CD4-positive, alpha-beta T cell (primary cell): ENCODE data around the gene NUP210. TPM values are rescaled to one million over a fixed set of nuclear protein-coding genes. Genes with fewer than 3 reads are reported as not detected.

ENCODE experiments used
- ATAC-seq: fragments of 200-7000 bp; cut with Tn5 transposase; one replicate; pipeline ENCODE4 v1.10.0; 2022; ENCODE audit warnings: mild to moderate bottlenecking; ENCODE audit not compliant: poor library complexity
- CTCF ChIA-PET: fragments of 350-600 bp; sonication (Branson Sonifier 250); formaldehyde crosslinking; loops from one replicate; lab custom pipeline; 2021; ENCODE audit warnings: antibody characterized with exemption, inconsistent platforms; lab: Charles Lee
- POLR2A ChIA-PET: fragments of 350-600 bp; sonication (Branson Sonifier 250); formaldehyde crosslinking; loops from one replicate; lab custom pipeline; 2021; ENCODE audit warnings: antibody characterized with exemption, inconsistent platforms; lab: Charles Lee
- DNase-seq, 14 experiments: peaks; one replicate each; pipeline ENCODE4 v3.0.0-alpha.2; 2013 to 2020; ENCODE audit warnings: mixed read lengths in 2 of 14
- H3K27ac ChIP-seq, 2 donors: one replicate each; pipeline versions ENCODE4 v1.5.1 to v1.7.0; 2013; ENCODE audit warnings: low read length in 2 of 2, low read depth in 1 of 2, mild to moderate bottlenecking in 1 of 2
- H3K27me3 ChIP-seq, 2 experiments: 1 replicate in 1 of 2; 2 replicates in 1 of 2; pipeline versions ENCODE4 v1.6.1 to v1.7.0; 2013; ENCODE audit warnings: low read length in 2 of 2, control low read depth in 1 of 2, mild to moderate bottlenecking in 1 of 2, moderate library complexity in 1 of 2; ENCODE audit not compliant: insufficient read depth in 2 of 2, control insufficient read depth in 1 of 2
- H3K36me3 ChIP-seq: one replicate; pipeline ENCODE4 v1.6.1; 2013; ENCODE audit warnings: low read length, control low read depth; ENCODE audit not compliant: insufficient read depth
- H3K4me1 ChIP-seq: one replicate; pipeline ENCODE4 v1.6.1; 2013; ENCODE audit warnings: low read length, control low read depth; ENCODE audit not compliant: insufficient read depth
- H3K4me3 ChIP-seq: one replicate; pipeline ENCODE4 v1.5.1; 2013; ENCODE audit warnings: mild to moderate bottlenecking, low read length, moderate library complexity
- H3K9me3 ChIP-seq, 2 experiments: 1 replicate in 1 of 2; 2 replicates in 1 of 2; pipeline versions ENCODE4 v1.6.1 to v1.7.0; 2013; ENCODE audit warnings: low read length in 2 of 2, mild to moderate bottlenecking in 2 of 2, control low read depth in 1 of 2, moderate library complexity in 1 of 2; ENCODE audit not compliant: control insufficient read depth in 1 of 2, insufficient read depth in 1 of 2
- H3K27ac Mint-ChIP-seq: one replicate; pipeline ENCODE4 v1.8.0; 2020; ENCODE audit warnings: mixed read lengths
- H3K27me3 Mint-ChIP-seq: one replicate; pipeline ENCODE4 v1.8.0; 2021; ENCODE audit warnings: mixed read lengths
- H3K36me3 Mint-ChIP-seq: one replicate; pipeline ENCODE4 v1.8.0; 2021; ENCODE audit warnings: low read depth, mixed read lengths
- H3K4me1 Mint-ChIP-seq: one replicate; pipeline ENCODE4 v1.8.0; 2021; ENCODE audit warnings: low read depth, mixed read lengths
- H3K4me3 Mint-ChIP-seq: one replicate; pipeline ENCODE4 v1.8.0; 2020; ENCODE audit warnings: mild to moderate bottlenecking, mixed read lengths
- H3K9me3 Mint-ChIP-seq: one replicate; pipeline ENCODE4 v1.8.0; 2020; ENCODE audit warnings: mixed read lengths
- CTCF ChIP-seq: fragments of 200-600 bp; IDR thresholded peaks from one replicate; pipeline ENCODE4 v1.8.0; 2022; ENCODE audit warnings: antibody characterized with exemption, mild to moderate bottlenecking
- intact Hi-C, 2 experiments: fragments of 100-400 bp; cut with DNase I in 1 of 2; cut with micrococcal nuclease in 1 of 2; formaldehyde crosslinking; loops; one replicate each; pipeline versions ENCODE4 v1.15.1 to v1.9.0; 2023 to 2025; cut with DNase I, micrococcal nuclease
- total RNA-seq, 174 experiments: library from RNA in 2 of 174; stranded (reverse) in 2 of 174; gene quantifications; one replicate each; pipeline ENCODE4 v1.2.3 and lab custom pipeline; 2021 to 2026

The NUP210 gene
- total RNA-seq, 2 experiments from 2014 or later: 82.0 to 83.5 TPM

GRCh38 chr3:13372126-13372525, 48.0 kb downstream of the NUP210 start:
- CTCF ChIA-PET: no interaction called here
- H3K4me1 Mint-ChIP-seq: no peaks in the 10 kb centered on the region

GRCh38 chr3:13371100-13372075, 48.7 kb downstream of the NUP210 start:
- ChIA-PET POLR2A (interaction anchor here (1.0 to 1.8 kb wide), 3 partner anchors 23 to 49 kb away, joined by 3 to 6 read pairs (median 3); partner anchors contain the start of gene NUP210), CTCF (no interaction called here)
- Histone ChIP-seq H3K27ac (no peak overlapping the region), H3K27me3 (no peaks in the 10 kb centered on the region), H3K9me3 (no peaks in the 10 kb centered on the region), H3K4me1 (no peaks in the 10 kb centered on the region), H3K36me3 (peaks cover 91% of the 10 kb centered on the region), H3K4me3 (no peak overlapping the region)
- H3K27ac Mint-ChIP-seq: no peak overlapping the region
- ATAC-seq (no peak), DNase-seq (no peak)
- H3K4me3 Mint-ChIP-seq: no peak overlapping the region
- no peaks in the 10 kb centered on the region for H3K4me1 Mint-ChIP-seq
- H3K27me3 Mint-ChIP-seq: no peaks in the 10 kb centered on the region
- peaks cover 66% of the 10 kb centered on the region for H3K36me3 Mint-ChIP-seq
- intact Hi-C loops: no loop called here
- no peak for TF ChIP-seq CTCF
- no peaks in the 10 kb centered on the region for H3K9me3 Mint-ChIP-seq

More at GRCh38 chr3:13372126-13372525, 48.0 kb downstream of the NUP210 start:
- no peak for DNase-seq
- POLR2A ChIA-PET: interaction anchor here (1.2 to 1.8 kb wide), 2 partner anchors 23 to 48 kb away, joined by 3 to 6 read pairs; partner anchors contain the start of gene NUP210
- Mint-ChIP-seq H3K27me3 (no peaks in the 10 kb centered on the region), H3K36me3 (peaks cover 73% of the 10 kb centered on the region), H3K27ac (no peak overlapping the region), H3K4me3 (no peak overlapping the region), H3K9me3 (no peaks in the 10 kb centered on the region)
- H3K27ac ChIP-seq: no peak overlapping the region
- TF ChIP-seq CTCF: no peak
- no peak for ATAC-seq
- H3K27me3 ChIP-seq: no peaks in the 10 kb centered on the region
- no peak overlapping the region for H3K4me3 ChIP-seq
- H3K9me3 ChIP-seq: no peaks in the 10 kb centered on the region
- peaks cover 98% of the 10 kb centered on the region for H3K36me3 ChIP-seq
- intact Hi-C loops: no loop called here
- H3K4me1 ChIP-seq: no peaks in the 10 kb centered on the region

GRCh38 chr3:13370609-13371008, 49.5 kb downstream of the NUP210 start:
- Mint-ChIP-seq H3K27ac (no peak overlapping the region), H3K4me3 (no peak overlapping the region), H3K27me3 (no peaks in the 10 kb centered on the region), H3K36me3 (peaks cover 63% of the 10 kb centered on the region), H3K9me3 (no peaks in the 10 kb centered on the region), H3K4me1 (no peaks in the 10 kb centered on the region)
- POLR2A ChIA-PET: interaction anchor here (1.0 to 1.8 kb wide), 2 partner anchors 22 to 23 kb away, joined by 3 to 6 read pairs; no protein-coding TSS in a partner anchor
- Histone ChIP-seq H3K36me3 (peaks cover 87% of the 10 kb centered on the region), H3K4me1 (no peaks in the 10 kb centered on the region), H3K27ac (no peak overlapping the region), H3K27me3 (no peaks in the 10 kb centered on the region), H3K9me3 (no peaks in the 10 kb centered on the region), H3K4me3 (no peak overlapping the region)
- ATAC-seq (no peak), DNase-seq (no peak)
- intact Hi-C loops: no loop called here
- CTCF ChIA-PET: no interaction called here
- no peak for TF ChIP-seq CTCF
